HEK293 (cell line): ENCODE data around the gene NUMA1.
A peak's percentile ranks its signal among the peaks of the same experiment; 100 is the strongest.

Experiments used
- CTCF ChIA-PET: fragments of 350-600 bp; formaldehyde crosslinking; extraction: SDS; loops from one replicate; lab custom pipeline; 2021; ENCODE audit warnings: antibody characterized with exemption; lab: Yijun Ruan, JAX
- POLR2A ChIA-PET: fragments of 300-600 bp; formaldehyde crosslinking; extraction: SDS; loops from one replicate; lab custom pipeline; 2020; ENCODE audit warnings: antibody characterized with exemption, inconsistent platforms; lab: Yijun Ruan, JAX
- H3K27ac ChIP-seq: fragments of 200-500 bp; sonication (Bioruptor generic); 2 replicates; pipeline ENCODE4 v1.5.1; 2014; ENCODE audit warnings: low read depth, low read length, control low read depth, inconsistent platforms; ENCODE audit errors: extremely low read depth
- H3K36me3 ChIP-seq, 2 experiments: fragments of 200-500 bp in 1 of 2; sonication (Bioruptor generic) in 1 of 2; 1 replicate in 1 of 2; 2 replicates in 1 of 2; pipeline ENCODE4 v1.5.1; 2014 to 2017; ENCODE audit warnings: inconsistent platforms in 2 of 2, low read length in 2 of 2; ENCODE audit not compliant: control insufficient read depth in 2 of 2, insufficient read depth in 1 of 2
- H3K4me1 ChIP-seq: fragments of 200-500 bp; sonication (Bioruptor generic); 2 replicates; pipeline ENCODE4 v1.5.1; 2014; ENCODE audit warnings: mild to moderate bottlenecking, low read length, inconsistent platforms; ENCODE audit not compliant: control insufficient read depth, insufficient read depth
- H3K4me3 ChIP-seq: 2 replicates; pipeline ENCODE4 v1.5.1; 2011; ENCODE audit warnings: low read depth, mild to moderate bottlenecking, control low read depth, low read length, moderate library complexity
- H3K9me3 ChIP-seq: fragments of 200-500 bp; sonication (Bioruptor generic); 2 replicates; pipeline ENCODE4 v1.5.1; 2014; ENCODE audit warnings: low read depth, low read length, inconsistent platforms; ENCODE audit not compliant: control insufficient read depth, insufficient read depth
- BCL11B ChIP-seq: fragments of 450-650 bp; formaldehyde crosslinking; IDR thresholded peaks from 2 replicates; pipeline ENCODE4 v1.5.1; 2016; ENCODE audit warnings: low read depth, missing biosample characterization, missing genetic modification characterization
- CTCF ChIP-seq: fragments of 450-650 bp; formaldehyde crosslinking; IDR thresholded peaks from 2 replicates; pipeline ENCODE4 v1.5.1; 2016; ENCODE audit warnings: missing biosample characterization, missing genetic modification characterization
- GLI4 ChIP-seq: fragments of 450-650 bp; formaldehyde crosslinking; IDR thresholded peaks from 2 replicates; pipeline ENCODE4 v1.5.1; 2016; ENCODE audit warnings: missing biosample characterization, missing genetic modification characterization
- HOXC10 ChIP-seq: sonication (generic); formaldehyde crosslinking; IDR thresholded peaks from 2 replicates; pipeline ENCODE4 v1.8.1; 2023; ENCODE audit warnings: mild to moderate bottlenecking, missing genetic modification reagents
- MZF1 ChIP-seq: fragments of 450-650 bp; formaldehyde crosslinking; IDR thresholded peaks from 2 replicates; pipeline ENCODE4 v1.5.1; 2017; ENCODE audit warnings: missing biosample characterization, missing genetic modification characterization, borderline replicate concordance
- PBX3 ChIP-seq: sonication (generic); formaldehyde crosslinking; IDR thresholded peaks from 2 replicates; pipeline ENCODE4 v1.8.1; 2022; ENCODE audit warnings: mild to moderate bottlenecking, moderate library complexity, missing genetic modification reagents
- SCRT2 ChIP-seq: fragments of 450-650 bp; formaldehyde crosslinking; IDR thresholded peaks from 2 replicates; pipeline ENCODE4 v1.5.1; 2016; ENCODE audit warnings: missing biosample characterization, missing genetic modification characterization
- SP2 ChIP-seq: fragments of 450-650 bp; formaldehyde crosslinking; IDR thresholded peaks from 2 replicates; pipeline ENCODE4 v1.5.1; 2016; ENCODE audit warnings: missing biosample characterization, missing genetic modification characterization
- TSHZ1 ChIP-seq: fragments of 450-650 bp; formaldehyde crosslinking; IDR thresholded peaks from 2 replicates; pipeline ENCODE4 v1.5.1; 2016; ENCODE audit warnings: missing biosample characterization, missing genetic modification characterization, borderline replicate concordance
- WT1 ChIP-seq: fragments of 450-650 bp; formaldehyde crosslinking; IDR thresholded peaks from 2 replicates; pipeline ENCODE4 v1.5.1; 2016; ENCODE audit warnings: missing biosample characterization, missing genetic modification characterization
- ZBTB26 ChIP-seq: fragments of 450-650 bp; formaldehyde crosslinking; optimal IDR thresholded peaks from 2 replicates; pipeline ENCODE3; 2016; ENCODE audit warnings: missing biosample characterization, mild to moderate bottlenecking, missing genetic modification characterization
- ZBTB44 ChIP-seq: fragments of 450-650 bp; IDR thresholded peaks from 2 replicates; pipeline ENCODE4 v1.5.1; 2018; ENCODE audit warnings: missing biosample characterization, mild to moderate bottlenecking, missing genetic modification characterization
- ZBTB8A ChIP-seq: fragments of 450-650 bp; formaldehyde crosslinking; IDR thresholded peaks from 2 replicates; pipeline ENCODE4 v1.5.1; 2016; ENCODE audit warnings: missing biosample characterization, missing genetic modification characterization
- ZIC2 ChIP-seq: fragments of 450-650 bp; formaldehyde crosslinking; IDR thresholded peaks from 2 replicates; pipeline ENCODE4 v1.5.1; 2016; ENCODE audit warnings: missing biosample characterization, missing genetic modification characterization
- ZNF26 ChIP-seq: fragments of 450-650 bp; formaldehyde crosslinking; IDR thresholded peaks from 2 replicates; pipeline ENCODE4 v1.5.1; 2016; ENCODE audit warnings: missing biosample characterization, missing genetic modification characterization
- ZNF37A ChIP-seq: fragments of 450-650 bp; IDR thresholded peaks from 2 replicates; pipeline ENCODE4 v1.5.1; 2018; ENCODE audit warnings: missing biosample characterization, missing genetic modification characterization
- ZNF391 ChIP-seq: fragments of 450-650 bp; formaldehyde crosslinking; IDR thresholded peaks from 2 replicates; pipeline ENCODE4 v1.5.1; 2016; ENCODE audit warnings: low read depth, missing biosample characterization, missing genetic modification characterization, borderline replicate concordance
- ZNF404 ChIP-seq: fragments of 450-650 bp; formaldehyde crosslinking; IDR thresholded peaks from 2 replicates; pipeline ENCODE4 v1.5.1; 2017; ENCODE audit warnings: missing biosample characterization, missing genetic modification characterization
- ZNF544 ChIP-seq: fragments of 450-650 bp; formaldehyde crosslinking; IDR thresholded peaks from 2 replicates; pipeline ENCODE4 v1.5.0; 2017; ENCODE audit warnings: missing biosample characterization, missing genetic modification characterization
- ZNF549 ChIP-seq: fragments of 450-650 bp; IDR thresholded peaks from 2 replicates; pipeline ENCODE4 v1.5.1; 2018; ENCODE audit warnings: missing biosample characterization, missing genetic modification characterization, mild to moderate bottlenecking, inconsistent platforms, moderate library complexity
- ZNF571 ChIP-seq: fragments of 450-650 bp; formaldehyde crosslinking; IDR thresholded peaks from 2 replicates; pipeline ENCODE4 v1.5.0; 2017; ENCODE audit warnings: missing biosample characterization, missing genetic modification characterization
- ZNF626 ChIP-seq: fragments of 450-650 bp; sonication (Bioruptor Pico); formaldehyde crosslinking; IDR thresholded peaks from 2 replicates; pipeline ENCODE4 v1.5.1; 2018; ENCODE audit warnings: missing biosample characterization, missing genetic modification characterization, inconsistent platforms
- ZNF664 ChIP-seq: fragments of 450-650 bp; formaldehyde crosslinking; IDR thresholded peaks from 2 replicates; pipeline ENCODE4 v1.5.1; 2016; ENCODE audit warnings: missing biosample characterization, missing genetic modification characterization
- ZNF704 ChIP-seq: fragments of 450-650 bp; formaldehyde crosslinking; IDR thresholded peaks from 2 replicates; pipeline ENCODE4 v1.5.1; 2016; ENCODE audit warnings: missing biosample characterization, missing genetic modification characterization
- ZNF830 ChIP-seq: fragments of 450-650 bp; IDR thresholded peaks from 2 replicates; pipeline ENCODE4 v1.5.0; 2018; ENCODE audit warnings: missing biosample characterization, missing genetic modification characterization, low read depth, mild to moderate bottlenecking, moderate library complexity

The NUMA1 gene

GRCh38 chr11:72112143-72112977 lies 32.0 kb upstream of the NUMA1 start, which contains the start of gene ANAPC15:
Gene ANAPC15 (minus strand): TSS chr11:72112695. CDS start chr11:72111276, 1,419 bp downstream.
- peak within 1 kb of the TSS; percentile 66 for H3K27ac ChIP-seq
- no peaks in the 10 kb centered on the region for H3K9me3 ChIP-seq
- POLR2A ChIA-PET: interaction anchor here (0.7 to 1.3 kb wide), 10 partner anchors 10 to 326 kb away, joined by 3 to 7 read pairs (median 4); partner anchors contain the start of gene LAMTOR1
- TF ChIP-seq HOXC10 (CRISPR knock-in tag): no peak
- TF ChIP-seq TSHZ1 (tag by site-specific recombination): no peak
- TF ChIP-seq ZBTB26 (tag by site-specific recombination): no peak
- no peak for TF ChIP-seq WT1 (tag by site-specific recombination)
- TF ChIP-seq MZF1 (tag by site-specific recombination): no peak
- peak; percentile 91 for TF ChIP-seq SP2
- no peak for TF ChIP-seq ZBTB8A (tag by site-specific recombination)
- TF ChIP-seq ZNF571 (tag by site-specific recombination): no peak
- no peak for TF ChIP-seq ZNF26 (tag by site-specific recombination)
- no peak for TF ChIP-seq GLI4 (tag by site-specific recombination)
- no peak for TF ChIP-seq PBX3 (CRISPR knock-in tag)
- TF ChIP-seq ZNF830 (tag by site-specific recombination): no peak
- no peak for TF ChIP-seq ZNF544
- TF ChIP-seq BCL11B: peak; percentile 68; the same call in 1 of the 2 replicates
- no peak for TF ChIP-seq SCRT2 (tag by site-specific recombination)
- no peak for TF ChIP-seq ZBTB44 (tag by site-specific recombination)
- TF ChIP-seq ZNF37A (tag by site-specific recombination): no peak
- TF ChIP-seq ZNF549 (tag by site-specific recombination): no peak
- no peak for TF ChIP-seq ZNF626
- no peak for TF ChIP-seq ZIC2 (tag by site-specific recombination)
- no peak for TF ChIP-seq CTCF (tag by site-specific recombination)
- TF ChIP-seq ZNF704 (tag by site-specific recombination): no peak
- TF ChIP-seq ZNF391: no peak
- no peak for TF ChIP-seq ZNF664
- TF ChIP-seq ZNF404: no peak

More at GRCh38 chr11:72112143-72112977, 32.0 kb upstream of the NUMA1 start, which contains the start of gene ANAPC15:
- H3K4me1 ChIP-seq: no peaks in the 10 kb centered on the region
- CTCF ChIA-PET: interaction anchor here (0.6 to 1.8 kb wide), 5 partner anchors 13 to 358 kb away, joined by 3 to 6 read pairs (median 4); no protein-coding TSS in a partner anchor
- peaks cover 0 to 24% of the 10 kb centered on the region in 2 experiments; a peak in 1 of 3 replicates for H3K36me3 ChIP-seq
- H3K4me3 ChIP-seq: peak within 1 kb of the TSS; percentile 73
